HG03108 (cell line): ENCODE measurements around the gene CASP8AP2.
"Not testable (repeated sequence)": the region's sequence is repeated elsewhere in the genome, so short reads cannot be mapped to it uniquely, and the experiment has no call there.

Source experiments
- ATAC-seq: cut with Tn5 transposase; IDR thresholded peaks from one replicate; pipeline ENCODE4 v1.9.1; 2021; ENCODE audit warnings: moderate library complexity; ENCODE audit not compliant: unreplicated experiment

Gene CASP8AP2

GRCh38 chr6:89829472-89830169, at the start of gene CASP8AP2:
Gene CASP8AP2, plus strand, starts transcription at chr6:89829880.
- peak; percentile 99 for ATAC-seq

- no peak for ATAC-seq
Observed at GRCh38 chr6:89781070-89782034, 48.3 kb upstream of the CASP8AP2 start.

- ATAC-seq, result no peak
Observed at GRCh38 chr6:89782222-89782621, 47.5 kb upstream of the CASP8AP2 start.

- ATAC-seq, result not testable (repeated sequence)
Observed at GRCh38 chr6:89783293-89783692, 46.4 kb upstream of the CASP8AP2 start.

GRCh38 chr6:89784838-89785237, 44.8 kb upstream of the CASP8AP2 start:
- no peak for ATAC-seq

GRCh38 chr6:89786970-89787369, 42.7 kb upstream of the CASP8AP2 start:
- ATAC-seq, result no peak

GRCh38 chr6:89787660-89788328, 41.9 kb upstream of the CASP8AP2 start:
- ATAC-seq, result no peak

GRCh38 chr6:89789980-89790379, 39.7 kb upstream of the CASP8AP2 start:
- ATAC-seq, result no peak

- ATAC-seq, result no peak
Observed at GRCh38 chr6:89790403-89790802, 39.3 kb upstream of the CASP8AP2 start.

- peak; percentile 75 for ATAC-seq
Observed at GRCh38 chr6:89792881-89793280, 36.8 kb upstream of the CASP8AP2 start.

GRCh38 chr6:89793586-89793985, 36.1 kb upstream of the CASP8AP2 start:
- no peak for ATAC-seq

- ATAC-seq, result no peak
Observed at GRCh38 chr6:89794324-89794723, 35.4 kb upstream of the CASP8AP2 start.

- no peak for ATAC-seq
Observed at GRCh38 chr6:89797317-89797716, 32.4 kb upstream of the CASP8AP2 start.

GRCh38 chr6:89799096-89799495, 30.6 kb upstream of the CASP8AP2 start:
- no peak for ATAC-seq

- ATAC-seq, result no peak
Observed at GRCh38 chr6:89799756-89800155, 29.9 kb upstream of the CASP8AP2 start.

- no peak for ATAC-seq
Observed at GRCh38 chr6:89803271-89803670, 26.4 kb upstream of the CASP8AP2 start.

GRCh38 chr6:89805814-89806371, 23.8 kb upstream of the CASP8AP2 start:
- ATAC-seq, result no peak

- no peak for ATAC-seq
Observed at GRCh38 chr6:89807581-89807980, 22.1 kb upstream of the CASP8AP2 start.

GRCh38 chr6:89813422-89813821, 16.3 kb upstream of the CASP8AP2 start:
- ATAC-seq, result not testable (repeated sequence)

- ATAC-seq, result no peak
Observed at GRCh38 chr6:89817481-89817880, 12.2 kb upstream of the CASP8AP2 start.

- peak; percentile 12 for ATAC-seq
Observed at GRCh38 chr6:89818977-89819335, 10.7 kb upstream of the CASP8AP2 start.
